Thymus (tissue), 11 donors: Measurements from ENCODE around the gene TNFRSF14. TPM values are rescaled to one million over a fixed set of nuclear protein-coding genes. Genes with fewer than 3 reads are reported as not detected.

ENCODE experiments used
- DNase-seq, 9 donors: peaks; one replicate each; pipeline ENCODE4 v3.0.0-alpha.2; 2013; ENCODE audit warnings: low spot score in 9 of 9, low read depth in 6 of 9, missing footprints in 1 of 9
- H3K27ac ChIP-seq, 2 donors: one replicate each; pipeline ENCODE4 v1.5.1; 2013; ENCODE audit warnings: control low read depth in 1 of 2, low read depth in 1 of 2, low read length in 1 of 2, mild to moderate bottlenecking in 1 of 2, moderate library complexity in 1 of 2
- H3K27me3 ChIP-seq, 2 donors: one replicate each; pipeline ENCODE4 v1.5.1; 2013; ENCODE audit warnings: low read length in 1 of 2; ENCODE audit not compliant: control insufficient read depth in 2 of 2, insufficient read depth in 1 of 2
- H3K36me3 ChIP-seq, 2 donors: one replicate each; pipeline ENCODE4 v1.5.1; 2013; ENCODE audit warnings: low read length in 1 of 2, mild to moderate bottlenecking in 1 of 2, moderate library complexity in 1 of 2; ENCODE audit not compliant: control insufficient read depth in 2 of 2, insufficient read depth in 2 of 2
- H3K4me1 ChIP-seq, 2 donors: one replicate each; pipeline ENCODE4 v1.5.1; 2013; ENCODE audit warnings: low read length in 2 of 2; ENCODE audit not compliant: control insufficient read depth in 2 of 2, insufficient read depth in 2 of 2
- H3K4me3 ChIP-seq, 2 donors: one replicate each; pipeline ENCODE4 v1.5.1; 2013; ENCODE audit warnings: low read length in 2 of 2, control low read depth in 1 of 2, mild to moderate bottlenecking in 1 of 2
- H3K9me3 ChIP-seq, 2 donors: one replicate each; pipeline ENCODE4 v1.5.1; 2013; ENCODE audit warnings: low read length in 1 of 2, mild to moderate bottlenecking in 1 of 2; ENCODE audit not compliant: control insufficient read depth in 2 of 2, insufficient read depth in 1 of 2
- WGBS: extraction: QIAGEN DNeasy Blood & Tissue Kit; methylation state at CpG from one replicate; pipeline ENCODE4 v1.1.7; 2013; 5-methylcytosine and 5-hydroxymethylcytosine counted together
- polyA plus RNA-seq: library from polyadenylated mRNA; stranded (reverse); fragments of 200-250 nt; gene quantifications from one replicate; pipeline ENCODE4 v1.2.3, GENCODE V29; 2013
- total RNA-seq: library from RNA; stranded (reverse); fragments of 120-200 nt; gene quantifications from one replicate; pipeline ENCODE4 v1.2.4, GENCODE V29; 2013
- donor health status: healthy.

TNFRSF14 gene
- total and polyA plus RNA-seq, 2 donors: 72.4 to 233 TPM

- Histone ChIP-seq H3K36me3 (peaks cover 6% of the 10 kb centered on the region in 2 donors), H3K4me1 (peaks cover 44 to 58% of the 10 kb centered on the region in 2 donors), H3K27me3 (peaks cover 35 to 44% of the 10 kb centered on the region in 2 donors), H3K9me3 (no peaks in the 10 kb centered on the region), H3K4me3 (peak within 1 kb of the TSS; percentile 91 to 92), H3K27ac (peak within 1 kb of the TSS; percentile 47 to 86)
- DNase-seq: peak in 7 of 9 donors; percentile 72 to 96 (median 92)
- under 1% methylated on average over 107 of the region's 107 CpGs for WGBS
Measured at GRCh38 chr1:2525920-2526823, 30.0 kb upstream of the TNFRSF14 start, which contains the start of gene PANK4. Gene PANK4 (minus strand): TSS chr1:2526596. CDS start chr1:2526587, 9 bp downstream.

- Histone ChIP-seq H3K9me3 (no peaks in the 10 kb centered on the region), H3K27me3 (peaks cover 39 to 53% of the 10 kb centered on the region in 2 donors), H3K27ac (peak overlapping the region in 1 of 2 donors; percentile 66), H3K4me3 (peak overlapping the region; percentile 49 to 92), H3K4me1 (peaks cover 44 to 58% of the 10 kb centered on the region in 2 donors), H3K36me3 (peaks cover 0 to 1% of the 10 kb centered on the region in 2 donors)
- WGBS: 43% methylated on average over 20 of the region's 20 CpGs
- DNase-seq: peak in 4 of 9 donors; percentile 34 to 78 (median 54)
Measured at GRCh38 chr1:2526824-2527555, 29.2 kb upstream of the TNFRSF14 start.

GRCh38 chr1:2527556-2527860, 28.7 kb upstream of the TNFRSF14 start:
- H3K36me3 ChIP-seq: no peaks in the 10 kb centered on the region
- peaks cover 44 to 58% of the 10 kb centered on the region in 2 donors for H3K4me1 ChIP-seq
- H3K27me3 ChIP-seq: peaks cover 42 to 58% of the 10 kb centered on the region in 2 donors
- DNase-seq: no peak
- no peak overlapping the region for H3K27ac ChIP-seq
- no peak overlapping the region for H3K4me3 ChIP-seq
- WGBS: 98% methylated on average over 4 of the region's 4 CpGs
- H3K9me3 ChIP-seq: no peaks in the 10 kb centered on the region

GRCh38 chr1:2528016-2528415, 28.2 kb upstream of the TNFRSF14 start:
- Histone ChIP-seq H3K27ac (no peak overlapping the region), H3K9me3 (no peaks in the 10 kb centered on the region), H3K4me3 (no peak overlapping the region), H3K4me1 (peaks cover 44 to 58% of the 10 kb centered on the region in 2 donors), H3K27me3 (peaks cover 46 to 63% of the 10 kb centered on the region in 2 donors), H3K36me3 (no peaks in the 10 kb centered on the region)
- DNase-seq: no peak
- 92% methylated on average over 12 of the region's 12 CpGs for WGBS

GRCh38 chr1:2528611-2528965, 27.6 kb upstream of the TNFRSF14 start:
- H3K9me3 ChIP-seq: no peaks in the 10 kb centered on the region
- no peak overlapping the region for H3K4me3 ChIP-seq
- 75% methylated on average over 10 of the region's 10 CpGs for WGBS
- H3K27me3 ChIP-seq: peaks cover 46 to 69% of the 10 kb centered on the region in 2 donors
- H3K4me1 ChIP-seq: peaks cover 44 to 52% of the 10 kb centered on the region in 2 donors
- DNase-seq: no peak
- H3K27ac ChIP-seq: no peak overlapping the region
- no peaks in the 10 kb centered on the region for H3K36me3 ChIP-seq

- Histone ChIP-seq H3K9me3 (no peaks in the 10 kb centered on the region), H3K36me3 (no peaks in the 10 kb centered on the region), H3K27me3 (peaks cover 46 to 74% of the 10 kb centered on the region in 2 donors), H3K27ac (no peak overlapping the region), H3K4me1 (peaks cover 41 to 51% of the 10 kb centered on the region in 2 donors), H3K4me3 (peak overlapping the region in 1 of 2 donors; percentile 41)
- DNase-seq: peak in 1 of 9 donors; percentile 44
- WGBS: 3% methylated on average over 84 of the region's 84 CpGs
Measured at GRCh38 chr1:2528966-2529783, 27.0 kb upstream of the TNFRSF14 start.

GRCh38 chr1:2529784-2530512, 26.2 kb upstream of the TNFRSF14 start, which contains the start of gene HES5:
Gene HES5 (minus strand): TSS chr1:2530263. CDS start chr1:2530164, 99 bp downstream.
- peak in 1 of 9 donors; percentile 37 for DNase-seq

More at GRCh38 chr1:2529784-2530512, 26.2 kb upstream of the TNFRSF14 start, which contains the start of gene HES5:
- H3K9me3 ChIP-seq: no peaks in the 10 kb centered on the region
- H3K27me3 ChIP-seq: peaks cover 46 to 82% of the 10 kb centered on the region in 2 donors
- 1% methylated on average over 91 of the region's 91 CpGs for WGBS
- H3K36me3 ChIP-seq: no peaks in the 10 kb centered on the region
- H3K4me3 ChIP-seq: peak within 1 kb of the TSS in 1 of 2 donors; percentile 41
- no peak within 1 kb of the TSS for H3K27ac ChIP-seq
- H3K4me1 ChIP-seq: peaks cover 37 to 51% of the 10 kb centered on the region in 2 donors
